ENCODE measurements around the gene SENP6.
A peak's percentile ranks its signal among the peaks of the same experiment; 100 is the strongest.
"Not testable (repeated sequence)": the region's sequence is repeated elsewhere in the genome, so short reads cannot be mapped to it uniquely, and the experiment has no call there.

SENP6 gene

DNA sequence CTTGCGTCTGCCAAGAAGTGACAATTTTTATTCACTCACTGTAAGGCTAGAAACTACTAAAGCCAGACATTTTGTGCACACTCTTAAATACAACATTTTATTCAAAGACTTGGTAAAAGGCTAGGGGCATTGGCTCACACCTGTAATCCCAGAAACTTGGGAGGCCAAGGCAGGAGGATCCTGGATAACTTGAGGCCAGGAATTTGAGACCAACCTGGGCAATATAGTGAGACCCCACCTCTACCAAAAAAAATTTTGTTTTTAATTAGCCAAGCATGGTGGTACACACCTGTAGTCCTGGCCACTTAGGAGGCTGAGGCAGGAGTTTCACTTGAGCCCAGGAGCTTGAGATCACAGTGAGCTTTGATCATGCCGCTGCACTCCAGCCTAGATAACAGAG, 11.3 kb upstream of the SENP6 start:
- Histone ChIP-seq H3K4me1 (ENCODE audit: insufficient read depth, low read length) (no peaks in the 10 kb centered on the region), H3K9ac (ENCODE audit: low read depth, low read length) (no peak overlapping the region), H3K36me3 (ENCODE audit: insufficient read depth, low read length) (no peaks in the 10 kb centered on the region), H3K9me3 (ENCODE audit: control insufficient read depth, insufficient read depth, low read length) (no peaks in the 10 kb centered on the region)

DNA sequence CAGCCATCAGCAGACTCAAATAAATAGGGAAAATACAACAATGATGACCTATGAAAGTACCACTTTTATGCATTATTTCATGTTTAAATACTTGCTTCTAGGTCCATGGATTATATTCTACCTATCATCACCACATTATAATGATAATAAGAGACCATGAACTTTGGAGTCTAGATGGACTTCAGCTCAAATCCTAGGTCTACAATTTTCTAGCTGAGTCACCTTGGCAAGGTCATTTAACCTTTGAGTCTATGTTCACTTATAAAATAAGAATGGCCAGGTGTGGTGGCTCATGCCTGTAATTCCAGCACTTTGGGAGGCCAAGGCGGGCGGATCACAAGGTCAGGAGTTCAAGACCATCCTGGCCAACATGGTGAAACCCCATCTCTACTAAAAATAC, 5.3 kb upstream of the SENP6 start:
- H3K36me3 ChIP-seq (ENCODE audit: insufficient read depth, low read length); H3K9me3 ChIP-seq (ENCODE audit: control insufficient read depth, insufficient read depth, low read length); H3K9ac ChIP-seq (ENCODE audit: low read depth, low read length); H3K4me1 ChIP-seq (ENCODE audit: insufficient read depth, low read length): not testable (repeated sequence)

DNA sequence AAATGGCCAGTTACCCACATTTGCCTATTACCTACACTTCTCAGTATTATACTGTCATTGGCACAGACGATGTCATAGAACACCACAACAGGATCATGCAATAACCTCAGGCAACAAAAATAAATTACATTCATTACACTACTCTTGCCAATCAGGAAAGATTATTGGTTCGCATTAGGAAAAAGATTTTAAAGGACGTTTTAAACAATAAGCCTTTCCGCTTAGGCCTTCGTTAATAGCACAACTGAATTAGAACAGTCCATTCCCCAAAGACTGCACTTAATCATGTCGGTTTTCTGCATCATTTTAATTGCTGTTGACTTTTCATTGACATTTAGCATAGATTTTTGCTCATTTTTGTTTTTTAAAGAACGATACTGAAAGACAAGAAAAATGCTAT, 912 bp upstream of the SENP6 start:
- Histone ChIP-seq H3K36me3 (ENCODE audit: insufficient read depth, low read length) (no peaks in the 10 kb centered on the region), H3K4me1 (ENCODE audit: insufficient read depth, low read length) (peaks cover 5% of the 10 kb centered on the region; the same call in 1 of the 2 replicates), H3K9ac (ENCODE audit: low read depth, low read length) (no peak overlapping the region)

DNA sequence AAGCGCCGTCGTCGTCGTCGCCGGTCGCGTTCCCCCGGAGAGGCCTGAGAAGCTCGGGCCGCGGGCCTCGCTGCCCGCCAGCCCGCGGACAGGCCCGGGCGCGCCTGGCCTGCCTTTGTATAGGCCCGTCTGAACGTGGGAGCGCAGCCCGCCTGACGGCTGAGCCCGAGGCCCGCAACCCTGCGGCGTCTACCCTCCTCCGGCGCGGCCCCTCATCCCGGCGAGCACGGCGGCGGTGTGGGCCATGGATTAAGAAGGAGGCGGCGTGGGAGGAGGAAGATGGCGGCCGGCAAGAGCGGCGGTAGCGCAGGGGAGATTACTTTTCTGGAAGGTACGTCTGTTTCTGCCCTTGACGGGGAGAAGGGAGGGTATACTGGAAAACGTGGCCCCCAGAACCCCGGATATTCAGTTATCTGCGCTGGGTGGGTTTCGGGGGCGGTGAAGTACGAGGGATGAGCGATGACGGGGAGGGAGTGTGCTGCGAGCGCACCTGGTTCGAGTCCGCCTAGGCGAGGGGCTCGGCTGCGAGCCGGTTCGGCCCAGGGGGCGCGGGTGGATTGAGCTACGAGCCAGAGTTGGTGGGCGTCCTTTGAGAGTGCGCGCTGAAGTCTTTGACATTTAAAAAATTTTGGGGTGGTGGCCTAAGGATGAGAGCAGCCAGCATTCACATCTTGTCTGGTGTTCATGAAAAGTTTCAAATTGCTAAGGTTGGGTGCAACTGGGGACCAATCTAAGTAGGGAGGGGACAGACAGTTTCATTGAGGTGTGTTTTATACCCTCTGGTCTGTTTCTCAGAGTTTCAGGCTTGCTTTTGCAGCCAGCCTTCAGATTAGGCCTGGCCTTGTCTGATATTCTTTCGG, 796 bp downstream of the SENP6 start:
- Histone ChIP-seq H3K9me3 (ENCODE audit: control insufficient read depth, insufficient read depth, low read length) (no peaks in the 10 kb centered on the region), H3K36me3 (ENCODE audit: insufficient read depth, low read length) (no peaks in the 10 kb centered on the region), H3K9ac (ENCODE audit: low read depth, low read length) (peak overlapping the region; percentile 94), H3K4me1 (ENCODE audit: insufficient read depth, low read length) (peaks cover 5% of the 10 kb centered on the region; the same call in 1 of the 2 replicates)

More for the DNA sequence above, 912 bp upstream of the SENP6 start:
- no peaks in the 10 kb centered on the region for H3K9me3 ChIP-seq (ENCODE audit: control insufficient read depth, insufficient read depth, low read length)

DNA sequence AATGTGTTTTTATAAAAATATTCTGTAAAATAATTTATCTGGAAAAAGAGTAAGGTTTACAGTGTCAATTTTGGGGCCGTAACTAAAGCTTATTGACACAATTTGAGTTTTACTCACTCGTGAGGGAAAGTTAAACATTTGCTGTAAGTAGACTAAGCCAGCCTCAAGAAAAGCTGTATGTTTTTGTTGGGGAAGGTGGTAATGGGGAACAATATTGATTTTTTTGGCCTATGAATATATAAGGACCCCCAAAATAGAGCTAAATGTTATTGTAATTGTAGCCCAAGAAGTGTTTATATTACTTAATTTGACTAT, 1.4 kb downstream of the SENP6 start:
- peak overlapping the region; percentile 94 for H3K9ac ChIP-seq (ENCODE audit: low read depth, low read length)
- H3K9me3 ChIP-seq (ENCODE audit: control insufficient read depth, insufficient read depth, low read length): no peaks in the 10 kb centered on the region
- H3K36me3 ChIP-seq (ENCODE audit: insufficient read depth, low read length): no peaks in the 10 kb centered on the region
- peaks cover 5% of the 10 kb centered on the region; the same call in 1 of the 2 replicates for H3K4me1 ChIP-seq (ENCODE audit: insufficient read depth, low read length)

DNA sequence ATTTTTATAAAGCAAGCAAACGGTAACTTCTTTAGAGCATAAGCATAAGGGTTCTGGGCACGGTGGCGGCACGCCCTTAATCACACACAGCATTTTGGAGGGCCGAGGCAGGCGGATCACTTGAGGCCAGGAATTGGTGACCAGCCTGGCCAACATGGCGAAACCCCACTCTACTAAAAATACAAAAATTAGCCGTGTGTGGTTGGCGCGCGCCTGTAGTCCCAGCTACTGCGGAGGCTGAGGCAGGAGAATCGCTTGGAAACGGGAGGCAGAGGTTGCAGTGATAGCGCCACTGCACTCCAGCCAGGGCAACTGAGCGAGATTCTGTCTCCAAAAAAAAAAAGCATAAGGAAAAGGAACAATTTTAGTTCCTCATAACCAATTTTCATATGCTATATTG, 2.6 kb downstream of the SENP6 start:
- Histone ChIP-seq H3K4me1 (ENCODE audit: insufficient read depth, low read length) (peaks cover 11% of the 10 kb centered on the region), H3K9me3 (ENCODE audit: control insufficient read depth, insufficient read depth, low read length) (no peaks in the 10 kb centered on the region), H3K9ac (ENCODE audit: low read depth, low read length) (peak overlapping the region; percentile 94; the same call in 1 of the 2 replicates), H3K36me3 (ENCODE audit: insufficient read depth, low read length) (no peaks in the 10 kb centered on the region)

DNA sequence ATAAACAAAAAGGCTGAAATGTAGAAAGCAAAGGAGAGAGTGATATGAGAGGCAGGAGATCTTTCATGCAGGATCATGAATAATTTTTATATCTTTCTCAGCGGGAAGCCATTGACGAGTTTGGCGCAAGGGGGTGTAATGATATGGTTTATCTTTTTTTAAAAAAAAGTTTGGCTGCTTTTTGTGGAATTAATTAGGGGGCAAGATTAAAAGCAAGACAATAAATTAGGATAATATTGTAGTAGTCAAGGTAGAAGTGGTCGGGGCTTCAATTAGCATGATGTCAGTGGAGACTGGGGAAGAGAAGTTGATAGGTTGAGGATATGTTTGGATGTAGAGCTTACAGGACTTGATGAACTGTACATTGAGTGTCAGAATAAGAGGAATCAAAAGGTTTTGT, 4.0 kb downstream of the SENP6 start:
- no peaks in the 10 kb centered on the region for H3K36me3 ChIP-seq (ENCODE audit: insufficient read depth, low read length)
- H3K9me3 ChIP-seq (ENCODE audit: control insufficient read depth, insufficient read depth, low read length): no peaks in the 10 kb centered on the region
- H3K4me1 ChIP-seq (ENCODE audit: insufficient read depth, low read length): peaks cover 24% of the 10 kb centered on the region
- no peak overlapping the region for H3K9ac ChIP-seq (ENCODE audit: low read depth, low read length)

DNA sequence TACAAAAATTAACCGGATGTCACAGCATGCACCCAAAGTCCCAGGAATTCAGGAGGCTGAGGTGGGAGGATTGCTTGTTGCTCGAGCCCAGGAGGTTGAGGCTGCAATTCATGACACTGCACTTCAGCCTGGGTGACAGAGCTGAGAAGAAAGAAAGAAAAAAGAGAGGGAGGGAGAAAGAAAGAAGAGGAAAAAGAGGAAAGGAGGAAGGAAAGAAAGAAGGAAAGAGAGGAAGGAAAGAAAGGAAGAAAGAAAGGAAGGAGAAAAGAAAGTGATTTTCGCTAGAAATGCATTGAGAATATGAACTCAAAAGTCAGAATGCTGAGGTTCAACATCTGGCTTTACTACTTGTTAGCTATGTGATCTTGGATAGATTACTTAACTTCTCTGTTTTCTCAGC, 6.6 kb downstream of the SENP6 start:
- no peak overlapping the region for H3K9ac ChIP-seq (ENCODE audit: low read depth, low read length)
- no peaks in the 10 kb centered on the region for H3K36me3 ChIP-seq (ENCODE audit: insufficient read depth, low read length)
- H3K9me3 ChIP-seq (ENCODE audit: control insufficient read depth, insufficient read depth, low read length): no peaks in the 10 kb centered on the region
- peaks cover 21% of the 10 kb centered on the region for H3K4me1 ChIP-seq (ENCODE audit: insufficient read depth, low read length)

DNA sequence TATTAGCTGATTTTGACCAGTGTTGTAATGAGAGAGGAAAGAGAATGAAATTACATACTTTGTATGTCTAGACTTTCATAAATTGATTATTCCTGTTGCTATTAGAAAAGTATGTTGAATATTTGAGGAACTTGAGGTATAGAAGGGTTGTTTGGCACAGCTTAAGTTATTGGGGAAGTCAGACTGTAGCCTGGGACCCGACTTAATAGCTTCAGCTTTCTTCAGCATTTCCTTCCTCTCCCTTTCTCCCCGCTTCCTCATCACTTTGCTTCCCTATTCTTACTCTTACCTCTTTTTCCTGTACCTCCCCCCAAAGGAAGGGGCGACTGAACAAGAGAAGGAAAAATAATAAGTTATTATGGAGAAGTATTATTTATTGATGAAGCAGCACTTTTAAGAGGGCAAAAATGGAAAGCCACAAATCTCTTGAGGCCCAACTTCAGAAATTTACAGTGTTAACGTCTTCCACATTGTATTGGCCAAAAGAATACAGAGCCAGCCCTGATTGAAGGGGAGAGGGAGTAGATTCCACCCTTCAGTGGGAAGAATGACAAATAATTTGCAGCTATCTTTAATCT, 7.4 kb downstream of the SENP6 start:
- peaks cover 21% of the 10 kb centered on the region for H3K4me1 ChIP-seq (ENCODE audit: insufficient read depth, low read length)
- no peak overlapping the region for H3K9ac ChIP-seq (ENCODE audit: low read depth, low read length)
- no peaks in the 10 kb centered on the region for H3K9me3 ChIP-seq (ENCODE audit: control insufficient read depth, insufficient read depth, low read length)
- H3K36me3 ChIP-seq (ENCODE audit: insufficient read depth, low read length): no peaks in the 10 kb centered on the region

DNA sequence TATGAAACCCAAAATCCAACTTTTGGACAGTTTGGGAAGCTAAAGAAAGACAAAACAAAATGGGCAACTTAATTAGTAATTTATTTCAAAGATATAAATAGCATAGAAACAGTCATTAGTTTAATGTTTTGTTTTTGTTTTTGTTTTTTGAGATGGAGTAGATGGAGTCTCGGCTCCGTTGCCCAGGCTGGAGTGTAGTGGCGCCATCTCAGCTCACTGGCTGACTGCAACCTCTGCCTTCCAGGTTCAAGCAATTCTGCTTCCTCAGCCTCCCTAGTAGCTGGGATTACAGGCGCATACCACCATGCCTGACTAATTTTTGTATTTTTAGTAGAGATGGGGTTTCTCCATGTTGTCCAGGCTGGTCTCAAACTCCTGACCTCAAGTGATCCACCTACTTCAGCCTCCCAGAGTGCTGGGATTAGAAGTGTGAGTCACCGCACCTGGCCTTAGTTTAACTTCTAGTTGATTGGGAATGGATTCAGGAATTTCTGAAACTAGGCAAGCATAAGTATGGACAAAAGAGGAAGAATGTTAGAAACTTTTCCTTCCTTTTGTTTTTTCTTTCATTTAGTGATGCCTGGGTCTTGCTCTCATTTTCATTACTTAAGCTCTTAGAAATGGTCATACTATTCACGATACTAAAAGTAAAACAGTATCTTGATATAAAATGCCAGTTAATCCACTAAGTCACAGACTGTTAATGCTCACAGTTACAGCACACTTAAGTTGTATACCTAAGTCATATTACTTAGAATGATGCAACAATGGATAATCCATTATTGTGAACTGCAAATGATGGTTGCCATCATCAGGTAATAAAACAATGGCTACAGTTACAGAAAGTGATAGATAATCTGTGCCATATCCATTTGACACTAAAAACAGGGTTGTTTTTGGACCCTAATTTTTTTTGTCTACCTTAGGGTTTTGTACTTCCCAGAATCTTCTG, 8.2 kb downstream of the SENP6 start:
- H3K9me3 ChIP-seq (ENCODE audit: control insufficient read depth, insufficient read depth, low read length): no peaks in the 10 kb centered on the region
- H3K9ac ChIP-seq (ENCODE audit: low read depth, low read length): no peak overlapping the region
- H3K4me1 ChIP-seq (ENCODE audit: insufficient read depth, low read length): peaks cover 21% of the 10 kb centered on the region

DNA sequence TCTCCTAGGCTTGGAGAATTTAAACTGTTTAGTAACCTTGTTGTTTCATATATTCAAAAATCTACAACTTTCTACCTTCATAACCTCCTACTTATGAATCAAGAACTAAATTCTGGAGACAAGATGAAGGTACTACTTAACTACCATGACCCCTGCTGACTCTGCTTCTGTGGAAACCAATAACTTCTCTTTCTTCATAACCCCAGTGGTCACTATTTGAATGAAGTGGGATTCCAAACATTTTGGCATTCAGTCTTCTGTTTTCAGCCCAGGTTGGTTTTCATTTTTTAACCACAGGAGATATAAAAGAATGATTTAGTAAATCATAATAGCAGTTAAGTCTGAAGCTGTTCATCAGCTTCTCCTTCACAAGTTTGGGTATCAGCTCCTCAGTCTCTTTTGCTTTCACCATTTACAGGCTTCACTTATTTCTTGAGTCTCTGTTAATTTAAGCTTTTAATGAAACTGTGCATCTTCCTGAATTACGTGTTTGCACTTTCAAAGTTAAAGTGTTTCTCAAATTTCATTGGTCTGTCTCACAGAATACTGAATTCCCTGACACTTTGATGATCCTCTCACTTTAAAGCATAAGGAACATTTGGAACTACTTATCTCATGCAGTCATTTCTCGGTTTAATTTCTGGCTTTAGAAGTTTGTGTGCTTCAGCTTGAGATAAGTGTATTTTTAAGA, 9.5 kb downstream of the SENP6 start:
- no peaks in the 10 kb centered on the region for H3K36me3 ChIP-seq (ENCODE audit: insufficient read depth, low read length)
- peaks cover 21% of the 10 kb centered on the region for H3K4me1 ChIP-seq (ENCODE audit: insufficient read depth, low read length)
- H3K9me3 ChIP-seq (ENCODE audit: control insufficient read depth, insufficient read depth, low read length): no peaks in the 10 kb centered on the region
- H3K9ac ChIP-seq (ENCODE audit: low read depth, low read length): no peak overlapping the region

More for the DNA sequence above, 8.2 kb downstream of the SENP6 start:
- H3K36me3 ChIP-seq (ENCODE audit: insufficient read depth, low read length): no peaks in the 10 kb centered on the region

DNA sequence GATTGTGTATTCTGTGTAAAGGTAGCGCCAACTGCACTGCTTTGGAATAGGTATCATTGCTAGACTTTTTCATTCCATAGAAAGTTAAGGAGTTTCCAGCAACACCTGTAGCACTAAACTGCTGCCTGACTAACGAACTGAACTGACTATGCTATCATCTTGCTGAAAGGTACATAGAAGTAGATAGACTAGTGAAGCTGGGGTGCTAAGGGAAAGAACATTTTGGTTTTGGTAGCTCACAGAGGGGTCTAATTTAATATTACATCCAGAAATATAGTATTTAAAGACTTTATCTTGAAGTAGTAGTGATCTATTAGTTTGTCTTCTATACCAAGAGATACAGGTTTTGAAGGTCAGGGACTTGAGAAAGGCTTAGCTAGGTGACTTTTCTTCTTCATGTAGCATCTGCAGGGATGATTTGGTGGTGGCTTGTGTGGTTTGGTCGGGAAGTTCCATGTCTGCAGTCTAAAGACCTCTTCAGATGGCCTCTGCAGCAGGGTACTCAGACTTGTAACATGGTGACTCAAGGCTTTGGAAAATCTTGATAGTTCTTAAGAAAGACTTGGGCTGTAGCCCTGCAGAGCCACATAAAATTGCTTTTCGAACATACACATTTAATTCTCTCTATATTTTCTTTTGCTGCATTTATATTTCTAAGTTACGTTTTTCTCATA, 10.2 kb downstream of the SENP6 start:
- H3K9ac ChIP-seq (ENCODE audit: low read depth, low read length): no peak overlapping the region
- H3K9me3 ChIP-seq (ENCODE audit: control insufficient read depth, insufficient read depth, low read length): no peaks in the 10 kb centered on the region
- peaks cover 21% of the 10 kb centered on the region for H3K4me1 ChIP-seq (ENCODE audit: insufficient read depth, low read length)
- H3K36me3 ChIP-seq (ENCODE audit: insufficient read depth, low read length): no peaks in the 10 kb centered on the region

DNA sequence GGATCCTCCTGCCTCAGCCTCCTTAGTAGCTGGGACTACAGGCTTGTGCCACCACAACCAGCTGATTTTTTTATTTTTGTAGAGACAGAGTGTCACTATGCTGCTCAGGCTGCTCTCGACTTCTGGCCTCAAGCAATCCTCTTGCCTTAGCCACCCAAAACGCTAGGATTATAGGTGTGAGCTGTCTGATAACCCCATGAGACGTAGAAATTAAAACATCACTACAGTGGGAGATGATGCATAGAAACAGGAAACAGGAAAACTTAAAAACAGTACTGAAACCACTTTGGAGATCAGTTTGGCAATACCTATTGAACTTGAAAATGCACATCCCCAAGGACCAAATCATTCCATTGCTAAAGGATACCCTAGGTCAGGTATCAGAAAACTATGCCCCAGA, 10.8 kb downstream of the SENP6 start:
- Histone ChIP-seq H3K9me3 (ENCODE audit: control insufficient read depth, insufficient read depth, low read length) (no peaks in the 10 kb centered on the region), H3K36me3 (ENCODE audit: insufficient read depth, low read length) (no peaks in the 10 kb centered on the region), H3K9ac (ENCODE audit: low read depth, low read length) (no peak overlapping the region), H3K4me1 (ENCODE audit: insufficient read depth, low read length) (peaks cover 21% of the 10 kb centered on the region)
